Panc1 (cell line): ENCODE data around the gene RASA3.

ENCODE experiments used
- CTCF ChIP-seq: fragments of 450-650 bp; IDR thresholded peaks from 2 replicates; pipeline ENCODE4 v1.5.1; 2017; ENCODE audit warnings: mild to moderate bottlenecking
- POLR2AphosphoS5 ChIP-seq: IDR thresholded peaks from 2 replicates; pipeline ENCODE4 v1.6.1; 2012; ENCODE audit warnings: mild to moderate bottlenecking, low read depth, low read length, moderate library complexity
- SIN3A ChIP-seq: IDR thresholded peaks from 2 replicates; pipeline ENCODE4 v1.6.1; 2012; ENCODE audit warnings: low read depth, mild to moderate bottlenecking, low read length, moderate library complexity, borderline replicate concordance; ENCODE audit not compliant: insufficient read depth

DNA sequence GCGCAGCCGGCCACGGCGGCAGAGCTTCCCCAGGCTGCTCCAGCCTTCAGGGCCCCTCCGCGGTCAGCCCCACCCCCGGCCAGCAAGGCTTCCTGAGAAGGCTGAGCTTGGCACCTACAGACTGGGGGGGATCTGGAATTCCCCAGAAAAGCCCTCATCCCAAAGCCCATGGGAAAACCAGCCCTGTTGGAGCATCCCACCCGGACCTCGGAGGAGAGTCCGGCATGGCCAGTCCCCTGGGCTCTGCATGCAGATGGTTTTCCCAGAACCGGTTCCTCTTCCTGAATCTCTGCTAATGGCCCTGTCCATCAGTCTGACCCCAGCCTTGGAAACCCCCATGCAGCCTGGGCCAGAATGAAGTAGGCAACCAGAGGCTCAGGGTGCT, 10.3 kb downstream of the RASA3 start:
- no peak for TF ChIP-seq CTCF
- no peak for TF ChIP-seq POLR2AphosphoS5
- no peak for TF ChIP-seq SIN3A
